Fibroblast of lung (primary cell): ENCODE measurements around the gene TMEM37.

Experiments
- CTCF ChIP-seq, 2 donors: IDR thresholded peaks in 1 of 2; conservative IDR thresholded peaks in 1 of 2; 1 replicate in 1 of 2; 2 replicates in 1 of 2; pipeline ENCODE4 v1.5.1; 2011 to 2012; ENCODE audit warnings: low read length in 2 of 2, control low read depth in 1 of 2, inconsistent platforms in 1 of 2, low read depth in 1 of 2, mild to moderate bottlenecking in 1 of 2
- EZH2 ChIP-seq: IDR thresholded peaks from 2 replicates; pipeline ENCODE4 v1.5.1; 2012; ENCODE audit warnings: low read length, control low read depth, mild to moderate bottlenecking; ENCODE audit errors: missing control alignments

- TF ChIP-seq CTCF (conservative IDR thresholded peaks at IDR 0.05 in 1 of 2, IDR thresholded peaks at IDR 0.05 in 1 of 2; ENCODE audit: low read depth in 1 of 2, low read length in 2 of 2) = no peak
- no peak for TF ChIP-seq EZH2
Measured at GRCh38 chr2:119480718-119481142, 49.1 kb downstream of the TMEM37 start.
